H1 (cell line): ENCODE data around the gene SNX6. TPM values are rescaled to one million over a fixed set of nuclear protein-coding genes. Genes with fewer than 3 reads are reported as not detected.

Source experiments
- CTCF ChIA-PET: fragments of 300-600 bp; sonication (Branson Sonifier 250); formaldehyde crosslinking; loops from one replicate; lab custom pipeline; 2021; ENCODE audit not compliant: partially characterized antibody; lab: Charles Lee
- POLR2A ChIA-PET: fragments of 300-600 bp; sonication (Branson Sonifier 250); formaldehyde crosslinking; loops from one replicate; lab custom pipeline; 2021; ENCODE audit warnings: inconsistent platforms; ENCODE audit not compliant: partially characterized antibody; lab: Charles Lee
- DNase-seq, 2 experiments: peaks; one replicate each; pipeline versions ENCODE4 v3.0.0 to v3.0.0-alpha.2; 2010 to 2022; ENCODE audit warnings: low spot score in 2 of 2, low read depth in 1 of 2, mixed read lengths in 1 of 2
- FAIRE-seq: peaks from 2 replicates; lab custom pipeline; 2011; peaks lifted over from hg19 to GRCh38; lab: Jason Lieb, UNC
- H2AFZ ChIP-seq: 2 replicates; pipeline ENCODE4 v1.8.1; 2012; ENCODE audit warnings: low read length, inconsistent platforms
- H2AK5ac ChIP-seq: 2 replicates; pipeline ENCODE4 v1.6.1; 2013; ENCODE audit warnings: low read depth, low read length
- H2BK120ac ChIP-seq: replicated peaks from 2 replicates; pipeline ENCODE3; 2013; ENCODE audit warnings: low read depth, low read length, inconsistent platforms
- H2BK12ac ChIP-seq: 2 replicates; pipeline ENCODE4 v1.6.1; 2013; ENCODE audit warnings: low read depth, low read length
- H2BK15ac ChIP-seq: 2 replicates; pipeline ENCODE4 v1.6.1; 2013; ENCODE audit warnings: low read length
- H2BK20ac ChIP-seq: 2 replicates; pipeline ENCODE4 v1.6.1; 2013; ENCODE audit warnings: low read length
- H2BK5ac ChIP-seq: 2 replicates; pipeline ENCODE4 v1.6.1; 2013; ENCODE audit warnings: low read depth, low read length
- H3K14ac ChIP-seq: 2 replicates; pipeline ENCODE4 v1.6.1; 2013; ENCODE audit warnings: inconsistent platforms; ENCODE audit not compliant: insufficient read length
- H3K18ac ChIP-seq: 2 replicates; pipeline ENCODE4 v1.6.1; 2013; ENCODE audit warnings: low read length; ENCODE audit errors: extremely low read depth
- H3K23ac ChIP-seq: 2 replicates; pipeline ENCODE4 v1.6.1; 2013; ENCODE audit warnings: inconsistent platforms; ENCODE audit not compliant: insufficient read length
- H3K23me2 ChIP-seq: 2 replicates; pipeline ENCODE4 v1.6.1; 2013; ENCODE audit warnings: low read depth, low read length
- H3K27ac ChIP-seq: 2 replicates; pipeline ENCODE4 v1.6.1; 2011; ENCODE audit warnings: low read depth, low read length, inconsistent platforms
- H3K27me3 ChIP-seq, 4 experiments: replicated peaks in 1 of 4; 1 replicate in 1 of 4; 2 replicates in 3 of 4; pipeline versions ENCODE4 v1.6.1 to v1.8.1; 2011 to 2013; ENCODE audit warnings: low read length in 3 of 4, mild to moderate bottlenecking in 3 of 4, inconsistent platforms in 2 of 4, mixed read lengths in 2 of 4, moderate library complexity in 1 of 4; ENCODE audit not compliant: control insufficient read depth in 3 of 4, insufficient read depth in 3 of 4; ENCODE audit errors: extremely low read depth in 1 of 4
- H3K36me3 ChIP-seq, 4 experiments: 2 replicates each; pipeline versions ENCODE4 v1.6.1 to v1.8.1; 2011 to 2013; ENCODE audit warnings: mild to moderate bottlenecking in 4 of 4, low read length in 3 of 4, moderate library complexity in 2 of 4, control low read depth in 1 of 4, inconsistent platforms in 1 of 4; ENCODE audit not compliant: insufficient read depth in 4 of 4, control insufficient read depth in 2 of 4
- H3K4ac ChIP-seq: replicated peaks from 2 replicates; pipeline ENCODE3; 2013; ENCODE audit warnings: low read length, low read depth, mixed read lengths, inconsistent platforms; ENCODE audit not compliant: insufficient read length
- H3K4me1 ChIP-seq, 4 experiments: replicated peaks in 1 of 4; 1 replicate in 1 of 4; 2 replicates in 3 of 4; pipeline versions ENCODE4 v1.6.1 to v1.8.1; 2011 to 2013; ENCODE audit warnings: low read length in 3 of 4, inconsistent platforms in 2 of 4, mixed read lengths in 1 of 4; ENCODE audit not compliant: insufficient read depth in 4 of 4, control insufficient read depth in 3 of 4
- H3K4me2 ChIP-seq, 2 experiments: 2 replicates each; pipeline versions ENCODE4 v1.6.1 to v1.8.1; 2011 to 2013; ENCODE audit warnings: low read depth in 2 of 2, low read length in 2 of 2, control low read depth in 1 of 2, inconsistent platforms in 1 of 2, mild to moderate bottlenecking in 1 of 2; ENCODE audit not compliant: insufficient read depth in 1 of 2
- H3K4me3 ChIP-seq, 4 experiments: fragments of 200-600, 300-600 bp in 1 of 4; sonication (generic), shearing (Covaris generic), sonication (Bioruptor Twin) in 1 of 4; 2 replicates each; pipeline versions ENCODE4 v1.5.1 to v1.8.1; 2011 to 2016; ENCODE audit warnings: low read length in 4 of 4, low read depth in 3 of 4, control low read depth in 2 of 4, inconsistent platforms in 2 of 4, mild to moderate bottlenecking in 2 of 4, mixed read lengths in 1 of 4, moderate library complexity in 1 of 4; ENCODE audit not compliant: insufficient read depth in 2 of 4; ENCODE audit errors: extremely low read depth in 1 of 4
- H3K56ac ChIP-seq: replicated peaks from 2 replicates; pipeline ENCODE3; 2013; ENCODE audit warnings: low read depth, mild to moderate bottlenecking, mixed read lengths, low read length, inconsistent platforms; ENCODE audit not compliant: insufficient read length
- H3K79me1 ChIP-seq: 2 replicates; pipeline ENCODE4 v1.6.1; 2013; ENCODE audit warnings: low read depth, low read length, control low read depth
- H3K79me2 ChIP-seq, 2 experiments: 2 replicates each; pipeline versions ENCODE4 v1.6.1 to v1.8.1; 2012 to 2013; ENCODE audit warnings: low read length in 2 of 2, mild to moderate bottlenecking in 2 of 2, inconsistent platforms in 1 of 2; ENCODE audit not compliant: insufficient read depth in 2 of 2, control insufficient read depth in 1 of 2
- H3K9ac ChIP-seq, 4 experiments: replicated peaks in 1 of 4; 1 replicate in 1 of 4; 2 replicates in 3 of 4; pipeline versions ENCODE4 v1.6.1 to v1.8.1; 2011 to 2013; ENCODE audit warnings: low read depth in 3 of 4, low read length in 3 of 4, control low read depth in 2 of 4, mild to moderate bottlenecking in 2 of 4, moderate library complexity in 2 of 4, inconsistent platforms in 1 of 4; ENCODE audit errors: extremely low read depth in 1 of 4
- H3K9me3 ChIP-seq, 2 experiments: 2 replicates each; pipeline versions ENCODE4 v1.6.1 to v1.8.1; 2012 to 2013; ENCODE audit warnings: mild to moderate bottlenecking in 2 of 2, moderate library complexity in 2 of 2, control low read depth in 1 of 2, inconsistent platforms in 1 of 2, low read depth in 1 of 2, low read length in 1 of 2, mixed read lengths in 1 of 2; ENCODE audit not compliant: insufficient read depth in 2 of 2
- H4K20me1 ChIP-seq, 2 experiments: replicated peaks in 1 of 2; 2 replicates each; pipeline versions ENCODE3 to v1.8.1; 2011 to 2013; ENCODE audit warnings: inconsistent platforms in 2 of 2, low read length in 2 of 2, mild to moderate bottlenecking in 1 of 2; ENCODE audit not compliant: insufficient read depth in 2 of 2, control insufficient read depth in 1 of 2
- H4K5ac ChIP-seq: 2 replicates; pipeline ENCODE4 v1.6.1; 2013; ENCODE audit warnings: low read length, low read depth, mixed read lengths, inconsistent platforms; ENCODE audit not compliant: insufficient read length
- H4K8ac ChIP-seq: 2 replicates; pipeline ENCODE4 v1.8.0; 2013; ENCODE audit warnings: mild to moderate bottlenecking, moderate library complexity, low read length, inconsistent platforms; ENCODE audit not compliant: insufficient read depth; ENCODE audit errors: extremely low read depth
- H4K91ac ChIP-seq: replicated peaks from 2 replicates; pipeline ENCODE3; 2013; ENCODE audit warnings: low read length, mixed read lengths, inconsistent platforms; ENCODE audit not compliant: insufficient read length
- HDAC2 ChIP-seq, 2 experiments: fragments of 300-600 bp in 1 of 2; sonication (generic) in 1 of 2; IDR thresholded peaks; 2 replicates each; pipeline ENCODE4 v1.6.1; 2011 to 2012; ENCODE audit warnings: low read depth in 2 of 2, low read length in 2 of 2, mild to moderate bottlenecking in 2 of 2, moderate library complexity in 2 of 2, borderline replicate concordance in 1 of 2, inconsistent platforms in 1 of 2
- KDM1A ChIP-seq: fragments of 200-600, 300-600 bp; sonication (generic); IDR thresholded peaks from 2 replicates; pipeline ENCODE4 v1.7.1; 2016; ENCODE audit warnings: mild to moderate bottlenecking, low read length, borderline replicate concordance
- SP2 ChIP-seq: IDR thresholded peaks from 2 replicates; pipeline ENCODE4 v1.6.1; 2012; ENCODE audit warnings: mild to moderate bottlenecking, low read length, inconsistent platforms
- SP4 ChIP-seq: IDR thresholded peaks from 2 replicates; pipeline ENCODE4 v1.6.1; 2012; ENCODE audit warnings: low read length, inconsistent platforms
- SUZ12 ChIP-seq: fragments of 200-600 bp; sonication (generic); IDR thresholded peaks from 2 replicates; pipeline ENCODE4 v1.6.1; 2012; ENCODE audit warnings: mild to moderate bottlenecking, inconsistent platforms, low read length, moderate library complexity, mixed read lengths
- WGBS, 2 experiments: shearing (Covaris generic) in 1 of 2; methylation state at CpG; one replicate each; pipeline versions ENCODE4 v1.1.6 to v1.1.7; 2013 to 2015; ENCODE audit warnings: low lambda C conversion rate in 2 of 2, mixed read lengths in 2 of 2, inconsistent platforms in 1 of 2, low coverage in 1 of 2, missing lambda C conversion rate in 1 of 2; ENCODE audit not compliant: insufficient replicate concordance in 2 of 2, insufficient coverage in 1 of 2, insufficient read length in 1 of 2; ENCODE audit errors: extremely low coverage in 1 of 2, missing lambda C conversion rate in 1 of 2; 5-methylcytosine and 5-hydroxymethylcytosine counted together
- polyA plus RNA-seq, 7 experiments: library from polyadenylated mRNA; depleted of rRNA in 3 of 7; stranded (reverse) in 5 of 7; unstranded in 2 of 7; fragments of >200 nt in 5 of 7; fragments of 200-250 nt in 2 of 7; gene quantifications; 1 replicate in 5 of 7; 2 replicates in 1 of 7; 4 replicates in 1 of 7; pipeline versions ENCODE4 v1.2.1 to v1.2.3, GENCODE V29; 2011 to 2013; ENCODE audit warnings: missing spikeins in 2 of 7, mixed read lengths in 2 of 7
- total RNA-seq: library from RNA; stranded (reverse); fragmentation: NEBNext Ultra II Directional; extraction: Animal tissue kit (Norgen Biotek cat#: 25700); gene quantifications from 2 replicates; pipeline ENCODE4 v1.2.1, GENCODE V29; 2021

The SNX6 gene
- total and polyA plus RNA-seq, 2 of the 8 experiments (the other 6 are each of a cell fraction or from before 2014, with no cell fraction given): 53.4 to 71.1 TPM

DNA sequence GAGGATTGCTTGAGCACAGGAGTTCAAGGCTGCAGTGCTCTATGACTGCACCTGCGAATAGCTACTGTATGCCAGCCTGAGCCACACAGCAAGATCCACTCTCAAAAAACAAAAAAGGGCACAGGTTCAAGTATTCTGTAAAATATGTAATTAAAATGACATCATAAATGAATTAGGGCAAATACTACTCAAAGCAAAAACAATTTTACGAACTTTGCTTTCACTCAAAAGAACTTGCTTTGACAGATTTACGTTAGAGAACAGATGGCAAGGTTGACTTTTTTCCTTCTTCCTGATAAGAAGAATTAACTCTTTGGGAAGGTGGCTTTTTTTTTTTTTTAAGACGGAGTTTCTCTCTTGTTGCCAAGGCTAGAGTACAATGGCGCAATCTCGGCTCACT lies 46.4 kb downstream of the SNX6 start:
- H4K20me1 ChIP-seq: no peaks in the 10 kb centered on the region
- no peak overlapping the region for H2BK5ac ChIP-seq
- no peak overlapping the region for H3K14ac ChIP-seq
- H3K9ac ChIP-seq: no peak overlapping the region
- ChIA-PET CTCF (no interaction called here), POLR2A (no interaction called here)
- no peak overlapping the region for H2BK12ac ChIP-seq
- H3K79me2 ChIP-seq: no peaks in the 10 kb centered on the region
- no peak overlapping the region for H2BK120ac ChIP-seq
- no peak overlapping the region for H2BK20ac ChIP-seq
- H3K4me1 ChIP-seq: no peaks in the 10 kb centered on the region
- no peak overlapping the region for H3K4me2 ChIP-seq
- no peak overlapping the region for H2AK5ac ChIP-seq
- H4K8ac ChIP-seq: no peak overlapping the region
- no peak overlapping the region for H4K91ac ChIP-seq
- no peak overlapping the region for H3K4me3 ChIP-seq
- no peak overlapping the region for H4K5ac ChIP-seq
- DNase-seq: no peak
- no peak overlapping the region for H3K23ac ChIP-seq
- H3K4ac ChIP-seq: no peak overlapping the region
- WGBS, 2 experiments: 99% methylated on average over 5 of the region's 6 CpGs; no CpG with 5 or more reads in 1 of the 2 experiments
- no peak overlapping the region for H2AFZ ChIP-seq
- no peaks in the 10 kb centered on the region for H3K23me2 ChIP-seq
- no peak for FAIRE-seq
- H3K79me1 ChIP-seq: no peaks in the 10 kb centered on the region; the same call in 1 of the 2 replicates
- H3K9me3 ChIP-seq: no peaks in the 10 kb centered on the region
- no peak overlapping the region for H3K27ac ChIP-seq
- no peaks in the 10 kb centered on the region for H3K27me3 ChIP-seq
- no peak overlapping the region for H3K56ac ChIP-seq
- H3K18ac ChIP-seq: no peak overlapping the region
- H2BK15ac ChIP-seq: no peak overlapping the region
- H3K36me3 ChIP-seq: peaks cover 0 to 30% (median 13%) of the 10 kb centered on the region in 4 experiments; a peak in 4 of 8 replicates
- no peak for TF ChIP-seq HDAC2 (IDR thresholded peaks at IDR 0.05; ENCODE audit: borderline replicate concordance in 1 of 2, low read depth in 2 of 2, low read length in 2 of 2)
- no peak for TF ChIP-seq SP2
- no peak for TF ChIP-seq SUZ12
- no peak for TF ChIP-seq KDM1A
- TF ChIP-seq SP4: no peak
